Muscle layer of duodenum (tissue), 2 donors: ENCODE data around the gene TPSD1.

ENCODE experiments used
- H3K27ac ChIP-seq: one replicate; pipeline ENCODE4 v1.7.0; 2013; ENCODE audit warnings: mild to moderate bottlenecking, low read length
- H3K27me3 ChIP-seq: one replicate; pipeline ENCODE4 v1.7.0; 2013; ENCODE audit warnings: low read depth, mild to moderate bottlenecking, control low read depth, low read length
- H3K36me3 ChIP-seq, 2 donors: one replicate each; pipeline ENCODE4 v1.7.0; 2013; ENCODE audit warnings: low read length in 2 of 2, control low read depth in 1 of 2, mild to moderate bottlenecking in 1 of 2; ENCODE audit not compliant: insufficient read depth in 2 of 2, control insufficient read depth in 1 of 2
- H3K4me1 ChIP-seq, 2 donors: one replicate each; pipeline ENCODE4 v1.7.0; 2013; ENCODE audit warnings: low read length in 2 of 2, mild to moderate bottlenecking in 2 of 2, control low read depth in 1 of 2, moderate library complexity in 1 of 2; ENCODE audit not compliant: insufficient read depth in 2 of 2, control insufficient read depth in 1 of 2
- H3K4me3 ChIP-seq, 2 donors: one replicate each; pipeline ENCODE4 v1.7.0; 2013; ENCODE audit warnings: low read length in 2 of 2, low read depth in 1 of 2, mild to moderate bottlenecking in 1 of 2
- H3K9me3 ChIP-seq, 2 donors: one replicate each; pipeline ENCODE4 v1.7.0; 2013; ENCODE audit warnings: low read length in 2 of 2, control low read depth in 1 of 2, mild to moderate bottlenecking in 1 of 2; ENCODE audit not compliant: control insufficient read depth in 1 of 2
- donor health status: healthy.

The TPSD1 gene

DNA sequence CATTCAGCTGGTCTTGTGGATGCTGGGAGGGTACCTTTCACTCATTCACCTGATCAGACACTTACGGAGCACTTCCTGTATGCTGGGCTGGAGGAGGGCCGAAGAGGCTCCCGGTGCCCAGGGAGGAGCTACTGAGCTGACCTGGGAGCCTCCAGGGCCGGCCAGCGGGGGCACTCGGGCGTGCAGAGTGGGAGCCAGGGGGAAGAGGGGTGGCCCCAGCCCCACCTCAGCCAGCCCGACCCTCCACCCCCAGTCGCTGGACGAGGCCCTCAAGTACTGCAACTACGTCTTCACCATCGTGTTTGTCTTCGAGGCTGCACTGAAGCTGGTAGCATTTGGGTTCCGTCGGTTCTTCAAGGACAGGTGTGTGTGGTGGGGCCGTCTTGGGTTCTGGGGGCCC lies 41.1 kb upstream of the TPSD1 start:
- no peaks in the 10 kb centered on the region for H3K4me1 ChIP-seq
- no peaks in the 10 kb centered on the region for H3K9me3 ChIP-seq
- no peak overlapping the region for H3K4me3 ChIP-seq
- H3K36me3 ChIP-seq, result peaks cover 0 to 88% of the 10 kb centered on the region in 2 donors
- H3K27ac ChIP-seq, result no peak overlapping the region
- H3K27me3 ChIP-seq, result no peaks in the 10 kb centered on the region

DNA sequence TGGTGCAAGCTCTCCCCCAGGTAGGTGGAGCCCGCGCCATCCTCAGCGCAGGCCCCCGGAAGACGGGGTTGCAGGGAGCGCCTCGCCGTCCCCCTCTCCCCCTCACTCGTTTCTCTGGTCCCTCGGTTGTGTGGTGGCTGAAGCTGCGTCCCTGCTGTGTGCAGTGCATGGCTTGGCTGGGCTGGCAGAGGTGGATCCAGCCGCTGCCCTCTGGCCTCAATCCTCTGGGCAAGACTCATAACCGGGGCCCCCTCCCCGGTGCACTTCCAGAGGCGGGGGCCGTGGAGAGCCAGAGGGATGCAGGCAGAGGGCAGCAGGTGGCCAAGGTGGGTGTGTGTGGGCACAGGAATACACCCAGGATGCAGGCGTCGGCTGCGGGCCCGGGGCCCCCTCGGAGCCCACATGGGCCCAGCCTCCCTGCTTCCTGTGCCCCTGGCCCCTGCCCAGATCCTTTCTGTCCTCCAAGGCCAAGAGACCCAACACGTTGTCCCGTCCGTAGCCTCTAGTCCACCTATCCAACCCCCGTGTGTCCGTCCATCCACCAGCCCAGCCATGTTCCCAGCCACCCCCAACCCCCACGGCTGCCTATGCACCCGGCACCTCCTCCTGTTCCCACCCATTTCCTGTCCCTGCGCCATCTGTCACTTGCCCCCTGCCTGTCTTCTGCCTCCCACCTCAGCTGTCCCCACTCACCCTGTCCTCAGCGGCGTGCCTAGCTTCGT lies 40.1 kb upstream of the TPSD1 start:
- Histone ChIP-seq H3K4me3 (no peak overlapping the region), H3K36me3 (peaks cover 0 to 92% of the 10 kb centered on the region in 2 donors), H3K27ac (no peak overlapping the region), H3K4me1 (no peaks in the 10 kb centered on the region), H3K9me3 (no peaks in the 10 kb centered on the region), H3K27me3 (no peaks in the 10 kb centered on the region)

GRCh38 chr16:1216296-1216619 lies 39.6 kb upstream of the TPSD1 start:
- Histone ChIP-seq H3K9me3 (no peaks in the 10 kb centered on the region), H3K27ac (no peak overlapping the region), H3K4me3 (no peak overlapping the region), H3K4me1 (no peaks in the 10 kb centered on the region), H3K36me3 (peaks cover 0 to 89% of the 10 kb centered on the region in 2 donors), H3K27me3 (no peaks in the 10 kb centered on the region)

DNA sequence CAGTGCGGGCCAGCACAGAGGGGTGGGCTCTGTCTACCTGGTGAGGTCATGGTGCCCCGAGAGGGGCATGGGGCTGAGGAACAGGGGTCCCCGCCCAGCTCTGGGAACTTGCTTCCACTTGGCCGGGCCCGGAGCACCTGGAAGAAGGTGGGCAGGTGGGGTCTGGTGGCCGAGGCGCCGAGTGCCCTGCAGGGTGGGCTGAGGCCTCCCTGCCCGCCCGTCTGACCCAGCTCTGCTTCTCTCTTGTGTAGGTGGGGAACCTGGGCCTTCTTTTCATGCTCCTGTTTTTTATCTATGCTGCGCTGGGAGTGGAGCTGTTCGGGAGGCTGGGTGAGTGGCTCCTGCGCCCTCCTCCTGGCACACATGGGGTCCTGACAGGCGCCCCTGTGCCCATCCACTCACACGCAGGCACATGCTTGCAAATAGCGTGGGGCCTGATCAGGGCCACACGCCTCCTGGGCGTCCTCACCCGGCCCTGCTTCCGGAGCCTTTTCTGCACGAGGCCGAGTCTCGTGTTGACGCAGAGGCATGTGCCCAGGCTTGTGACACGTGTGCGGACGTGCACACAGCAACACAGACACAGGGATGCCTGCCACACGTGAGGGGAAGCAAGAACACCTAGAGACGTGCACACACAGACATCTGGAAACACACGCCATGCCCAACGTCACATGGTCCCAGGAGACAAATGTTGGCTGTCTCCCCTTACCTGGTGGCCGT lies 39.0 kb upstream of the TPSD1 start:
- Histone ChIP-seq H3K9me3 (no peaks in the 10 kb centered on the region), H3K36me3 (peaks cover 0 to 83% of the 10 kb centered on the region in 2 donors), H3K27ac (no peak overlapping the region), H3K4me3 (no peak overlapping the region), H3K4me1 (no peaks in the 10 kb centered on the region), H3K27me3 (no peaks in the 10 kb centered on the region)

- no peaks in the 10 kb centered on the region for H3K27me3 ChIP-seq
- H3K4me3 ChIP-seq, result no peak overlapping the region
- peaks cover 0 to 77% of the 10 kb centered on the region in 2 donors for H3K36me3 ChIP-seq
- H3K9me3 ChIP-seq, result no peaks in the 10 kb centered on the region
- H3K27ac ChIP-seq, result no peak overlapping the region
- H3K4me1 ChIP-seq, result no peaks in the 10 kb centered on the region
These were observed 38.3 kb upstream of the TPSD1 start for GRCh38 chr16:1217526-1217925.

DNA sequence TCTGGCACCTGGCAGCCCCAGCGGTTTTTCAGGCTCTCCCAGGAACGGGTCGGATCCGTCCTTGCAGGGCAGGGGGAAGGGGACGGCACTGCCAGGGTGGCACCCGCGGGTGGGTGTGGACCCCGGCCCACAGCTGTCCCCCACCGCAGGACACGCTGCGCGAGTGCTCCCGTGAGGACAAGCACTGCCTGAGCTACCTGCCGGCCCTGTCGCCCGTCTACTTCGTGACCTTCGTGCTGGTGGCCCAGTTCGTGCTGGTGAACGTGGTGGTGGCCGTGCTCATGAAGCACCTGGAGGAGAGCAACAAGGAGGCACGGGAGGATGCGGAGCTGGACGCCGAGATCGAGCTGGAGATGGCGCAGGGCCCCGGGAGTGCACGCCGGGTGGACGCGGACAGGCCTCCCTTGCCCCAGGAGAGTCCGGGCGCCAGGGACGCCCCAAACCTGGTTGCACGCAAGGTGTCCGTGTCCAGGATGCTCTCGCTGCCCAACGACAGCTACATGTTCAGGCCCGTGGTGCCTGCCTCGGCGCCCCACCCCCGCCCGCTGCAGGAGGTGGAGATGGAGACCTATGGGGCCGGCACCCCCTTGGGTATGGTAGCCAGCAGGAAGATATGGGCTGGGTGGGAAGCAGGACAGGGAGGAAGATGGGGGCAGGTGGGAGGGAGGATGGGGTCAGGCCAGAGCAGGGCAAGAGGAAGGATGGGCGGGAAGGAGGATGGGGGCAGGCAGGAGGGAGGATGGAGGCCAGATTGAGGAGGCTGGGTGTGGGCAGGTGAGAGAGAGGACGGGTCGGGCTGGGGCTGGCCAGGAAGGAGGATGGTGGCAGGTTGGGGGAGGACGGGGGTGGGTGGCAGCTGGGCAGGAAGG lies 37.6 kb upstream of the TPSD1 start:
- Histone ChIP-seq H3K9me3 (no peaks in the 10 kb centered on the region), H3K36me3 (peaks cover 0 to 69% of the 10 kb centered on the region in 2 donors), H3K27me3 (no peaks in the 10 kb centered on the region), H3K4me1 (no peaks in the 10 kb centered on the region), H3K4me3 (no peak overlapping the region), H3K27ac (no peak overlapping the region)

- Histone ChIP-seq H3K27ac (no peak overlapping the region), H3K4me1 (no peaks in the 10 kb centered on the region), H3K9me3 (no peaks in the 10 kb centered on the region), H3K4me3 (no peak overlapping the region), H3K27me3 (no peaks in the 10 kb centered on the region), H3K36me3 (peaks cover 0 to 61% of the 10 kb centered on the region in 2 donors)
These were observed 36.8 kb upstream of the TPSD1 start for GRCh38 chr16:1218930-1219611.

- Histone ChIP-seq H3K27me3 (no peaks in the 10 kb centered on the region), H3K4me1 (no peaks in the 10 kb centered on the region), H3K36me3 (peaks cover 0 to 54% of the 10 kb centered on the region in 2 donors), H3K4me3 (no peak overlapping the region), H3K27ac (no peak overlapping the region), H3K9me3 (no peaks in the 10 kb centered on the region)
These were observed 35.7 kb upstream of the TPSD1 start for GRCh38 chr16:1220098-1220728.

DNA sequence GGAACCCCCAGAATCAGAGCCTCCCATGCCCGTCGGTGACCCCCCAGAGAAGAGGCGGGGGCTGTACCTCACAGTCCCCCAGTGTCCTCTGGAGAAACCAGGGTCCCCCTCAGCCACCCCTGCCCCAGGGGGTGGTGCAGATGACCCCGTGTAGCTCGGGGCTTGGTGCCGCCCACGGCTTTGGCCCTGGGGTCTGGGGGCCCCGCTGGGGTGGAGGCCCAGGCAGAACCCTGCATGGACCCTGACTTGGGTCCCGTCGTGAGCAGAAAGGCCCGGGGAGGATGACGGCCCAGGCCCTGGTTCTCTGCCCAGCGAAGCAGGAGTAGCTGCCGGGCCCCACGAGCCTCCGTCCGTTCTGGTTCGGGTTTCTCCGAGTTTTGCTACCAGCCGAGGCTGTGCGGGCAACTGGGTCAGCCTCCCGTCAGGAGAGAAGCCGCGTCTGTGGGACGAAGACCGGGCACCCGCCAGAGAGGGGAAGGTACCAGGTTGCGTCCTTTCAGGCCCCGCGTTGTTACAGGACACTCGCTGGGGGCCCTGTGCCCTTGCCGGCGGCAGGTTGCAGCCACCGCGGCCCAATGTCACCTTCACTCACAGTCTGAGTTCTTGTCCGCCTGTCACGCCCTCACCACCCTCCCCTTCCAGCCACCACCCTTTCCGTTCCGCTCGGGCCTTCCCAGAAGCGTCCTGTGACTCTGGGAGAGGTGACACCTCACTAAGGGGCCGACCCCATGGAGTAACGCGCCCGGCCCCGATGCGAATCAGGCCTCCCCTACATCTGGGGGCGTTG lies 34.8 kb upstream of the TPSD1 start:
- H3K27me3 ChIP-seq, result no peaks in the 10 kb centered on the region
- H3K36me3 ChIP-seq, result peaks cover 0 to 46% of the 10 kb centered on the region in 2 donors
- H3K4me3 ChIP-seq, result no peak overlapping the region
- H3K9me3 ChIP-seq, result no peaks in the 10 kb centered on the region
- H3K27ac ChIP-seq, result no peak overlapping the region
- no peaks in the 10 kb centered on the region for H3K4me1 ChIP-seq
